HCEC 1CT (cell line): ENCODE results near the gene ATP10A.

Experiments
- DNase-seq: peaks from one replicate; pipeline ENCODE4 v3.0.0-alpha.2; 2017

The ATP10A gene

DNA sequence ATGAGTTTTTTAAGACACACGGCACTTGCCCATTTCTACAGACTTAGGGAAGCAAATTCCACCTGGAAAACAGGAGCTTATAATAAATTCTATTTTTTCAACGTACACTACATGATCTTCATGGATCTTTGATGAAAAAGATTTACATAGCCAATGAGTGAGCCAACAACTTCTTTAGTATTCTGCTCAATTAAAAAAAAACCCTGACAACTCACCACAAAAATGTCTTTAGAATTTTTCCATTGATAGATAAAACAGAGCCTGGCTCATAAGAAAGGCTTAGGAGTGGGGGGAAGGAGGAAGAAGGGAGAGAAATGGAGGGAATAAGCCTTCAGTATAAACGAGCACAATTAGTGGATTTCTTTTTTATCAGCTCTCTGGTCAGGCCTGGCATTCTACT, 126.7 kb downstream of the ATP10A start:
- DNase-seq, result no peak

- no peak for DNase-seq
Observed at GRCh38 chr15:25735550-25736384, 127.4 kb downstream of the ATP10A start.

GRCh38 chr15:25734680-25735355, 128.3 kb downstream of the ATP10A start:
- DNase-seq, result no peak

GRCh38 chr15:25733856-25734679, 129.1 kb downstream of the ATP10A start:
- DNase-seq, result no peak

- DNase-seq, result no peak
Observed at GRCh38 chr15:25733036-25733855, 129.9 kb downstream of the ATP10A start.

- DNase-seq, result no peak
Observed at GRCh38 chr15:25732191-25732590, 130.9 kb downstream of the ATP10A start.

- no peak for DNase-seq
Observed at GRCh38 chr15:25731411-25731810, 131.7 kb downstream of the ATP10A start.

DNA sequence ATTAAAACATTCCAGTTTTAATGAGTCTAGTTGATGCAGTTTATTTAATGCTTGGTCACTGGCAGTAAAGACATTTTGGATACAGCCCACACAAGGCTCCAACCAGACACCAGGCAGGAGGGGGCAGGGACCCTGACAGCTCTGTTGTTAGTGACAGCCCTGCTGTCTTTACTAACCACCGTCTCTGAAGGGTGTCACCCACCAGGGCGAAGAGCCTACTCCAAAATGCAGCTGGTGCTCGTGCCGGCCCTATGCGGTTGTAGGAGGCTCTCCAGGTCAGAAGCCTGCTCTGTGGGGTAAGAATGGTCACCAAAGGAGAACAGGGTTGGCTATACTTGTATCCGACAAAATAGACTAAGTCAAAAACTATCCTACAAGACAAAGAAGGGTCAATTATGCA, 132.2 kb downstream of the ATP10A start:
- no peak for DNase-seq

DNA sequence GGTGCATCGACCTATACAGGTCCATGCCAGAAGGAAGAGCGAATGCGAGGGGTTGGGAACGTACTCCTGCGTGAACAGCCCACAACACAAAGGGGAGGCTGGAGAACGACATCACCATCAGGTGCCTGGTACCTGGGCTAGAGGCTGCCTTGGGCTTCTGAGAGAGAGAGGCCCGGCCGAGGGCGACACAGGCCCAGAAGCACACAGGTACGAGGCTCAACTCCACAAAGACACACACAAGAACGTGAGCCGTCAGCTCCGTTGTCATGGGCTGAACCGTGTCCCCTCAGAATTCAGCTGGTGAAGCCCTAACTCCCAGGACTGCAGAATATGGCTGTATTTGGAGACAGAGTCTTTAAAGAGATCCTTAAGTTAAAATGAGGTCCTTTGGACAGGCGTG, 134.3 kb downstream of the ATP10A start:
- no peak for DNase-seq

DNA sequence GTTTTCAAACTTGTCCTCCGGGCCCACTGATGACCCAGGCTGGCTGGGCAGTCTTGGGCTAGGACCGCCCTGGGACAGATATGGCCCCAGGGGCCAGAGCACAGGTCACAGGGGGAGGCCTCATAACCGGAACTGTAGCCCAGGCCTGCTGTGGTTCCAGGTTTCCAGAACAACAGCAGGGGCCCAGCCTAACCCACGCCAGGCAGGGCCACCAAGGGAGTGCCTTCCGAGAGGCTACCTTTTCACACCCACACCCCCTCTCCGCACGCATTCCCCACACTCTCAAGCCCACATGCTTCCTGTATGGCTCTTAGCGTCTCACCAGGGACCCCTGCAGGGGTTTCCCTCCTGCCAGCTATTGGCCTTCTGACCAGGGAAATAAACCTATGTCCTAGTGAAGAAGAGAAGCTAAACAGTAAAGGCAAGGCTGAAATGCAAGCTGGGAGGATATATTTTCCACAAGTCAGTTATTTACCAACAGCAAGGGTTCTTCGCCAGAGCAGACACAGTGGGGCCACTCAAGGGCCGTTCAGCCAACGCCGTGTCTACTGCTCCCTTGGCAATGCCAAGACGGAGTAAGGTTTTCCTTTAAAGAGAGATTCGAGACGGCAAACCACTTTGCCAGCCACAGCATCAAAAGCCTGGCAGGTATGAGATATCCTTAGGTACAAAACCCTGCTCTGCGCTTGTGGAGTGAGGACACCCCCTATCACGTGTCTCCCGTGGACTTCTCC, 135.1 kb downstream of the ATP10A start:
- DNase-seq, result no peak

DNA sequence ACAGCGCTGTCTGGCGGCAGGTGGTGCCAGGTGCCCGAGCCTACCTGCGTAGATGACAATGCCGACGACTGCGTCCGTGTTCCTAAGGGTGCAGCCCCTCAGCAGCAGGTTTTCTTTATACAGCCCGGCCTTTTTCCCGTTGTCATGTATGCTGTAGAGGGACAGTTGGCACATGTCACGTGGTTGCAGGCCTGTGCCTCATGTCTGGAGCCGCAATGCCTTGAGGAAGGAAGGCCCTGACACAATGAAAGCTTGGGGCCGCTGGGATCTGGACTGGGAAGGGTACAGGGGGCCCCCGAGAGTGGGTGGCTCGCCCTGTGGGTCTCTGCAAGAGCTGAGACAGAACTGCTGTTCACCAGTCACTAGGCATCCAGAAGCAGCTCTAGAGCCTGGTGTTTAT, 136.0 kb downstream of the ATP10A start:
- DNase-seq, result no peak

- no peak for DNase-seq
Observed at GRCh38 chr15:25725758-25726157, 137.4 kb downstream of the ATP10A start.

DNA sequence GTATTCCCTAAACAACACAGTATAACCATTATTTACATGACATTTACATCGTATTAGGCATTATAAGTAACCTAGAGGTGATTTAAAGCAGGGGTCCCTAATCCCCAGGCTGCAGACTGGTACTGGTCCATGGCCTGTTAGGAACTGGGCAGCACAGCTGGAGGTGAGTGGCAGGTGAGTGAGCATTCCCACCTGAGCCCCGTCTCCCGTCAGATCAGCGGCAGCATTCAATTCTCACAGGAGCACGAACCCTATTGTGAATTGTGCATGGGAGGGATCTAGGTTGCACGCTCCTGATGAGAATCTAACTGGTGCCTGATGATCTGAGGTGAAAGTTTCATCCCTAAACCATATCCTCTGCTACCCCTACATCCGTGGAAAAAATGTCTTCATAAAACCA, 138.2 kb downstream of the ATP10A start:
- no peak for DNase-seq

DNA sequence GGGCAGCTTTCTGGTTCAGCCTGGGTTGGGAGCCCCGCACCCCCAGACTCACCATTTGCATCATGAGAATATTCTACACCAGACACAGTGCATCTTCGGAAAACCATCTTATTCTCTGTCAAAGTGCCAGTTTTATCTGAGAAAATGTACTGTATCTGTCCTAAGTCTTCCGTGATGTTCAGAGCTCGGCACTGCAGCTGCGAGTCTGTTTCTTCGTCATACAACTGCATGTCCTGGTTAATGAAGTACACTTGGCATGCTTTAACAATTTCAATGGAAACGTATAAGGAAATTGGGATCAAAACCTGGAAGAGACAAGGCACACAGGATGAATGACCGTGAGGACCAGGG, 141.5 kb downstream of the ATP10A start:
- no peak for DNase-seq

GRCh38 chr15:25719101-25719985, 143.8 kb downstream of the ATP10A start:
- no peak for DNase-seq

DNA sequence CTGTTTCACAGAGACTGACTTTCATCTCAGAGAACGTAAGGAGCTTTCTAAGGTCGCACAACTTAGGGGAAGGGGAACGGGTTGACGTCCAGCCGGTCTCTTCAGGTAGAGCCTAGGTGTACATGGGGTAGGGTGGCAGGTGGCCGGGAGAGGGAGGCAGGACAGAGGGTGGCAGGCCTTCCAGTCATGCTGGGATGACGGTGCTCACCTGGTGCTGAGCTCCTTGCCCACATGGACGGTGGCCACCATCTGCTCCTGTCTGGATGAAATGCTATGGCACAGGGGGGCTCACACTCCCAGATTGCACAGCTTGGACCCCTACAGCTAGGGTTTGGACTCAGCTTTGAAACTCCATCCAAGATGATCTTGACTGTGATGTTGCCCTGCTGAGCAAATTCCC, 144.5 kb downstream of the ATP10A start:
- no peak for DNase-seq

GRCh38 chr15:25718169-25718536, 145.0 kb downstream of the ATP10A start:
- DNase-seq, result no peak

DNA sequence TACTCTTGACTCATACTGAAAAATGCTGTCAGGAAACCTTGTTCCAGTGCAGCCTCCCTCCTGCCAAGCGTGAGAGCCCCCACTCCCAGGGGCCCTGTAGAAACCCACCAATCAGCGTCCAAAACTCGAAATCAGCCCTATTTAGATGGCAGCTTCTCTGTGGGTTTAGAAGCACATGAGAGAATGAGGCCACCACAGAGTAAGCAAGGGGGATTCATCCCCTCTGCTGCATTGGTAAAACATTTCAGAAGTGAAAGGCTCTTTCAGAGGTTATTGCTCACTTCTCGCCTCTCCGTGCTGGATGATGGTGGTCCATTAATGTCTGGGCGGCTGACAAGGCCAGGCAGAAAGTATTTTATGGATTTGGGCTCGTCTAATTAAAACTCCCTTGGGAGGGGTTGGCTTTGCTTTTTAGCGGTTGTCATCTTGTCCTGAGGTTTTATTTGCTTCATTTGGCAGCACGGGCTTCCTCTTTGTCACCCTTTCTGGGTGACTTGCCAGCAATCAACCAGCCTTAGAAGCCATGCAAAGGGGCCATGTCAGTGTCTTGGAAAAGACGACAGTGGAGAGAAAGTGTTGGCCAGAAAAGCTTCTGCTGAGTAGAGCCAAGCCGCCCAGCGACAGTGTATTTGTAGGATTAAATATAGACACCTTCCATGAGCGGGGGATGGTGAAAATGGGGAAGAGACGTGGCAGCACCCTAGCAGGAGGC, 145.5 kb downstream of the ATP10A start:
- no peak for DNase-seq

- DNase-seq, result no peak
Observed at GRCh38 chr15:25717127-25717456, 146.0 kb downstream of the ATP10A start.

DNA sequence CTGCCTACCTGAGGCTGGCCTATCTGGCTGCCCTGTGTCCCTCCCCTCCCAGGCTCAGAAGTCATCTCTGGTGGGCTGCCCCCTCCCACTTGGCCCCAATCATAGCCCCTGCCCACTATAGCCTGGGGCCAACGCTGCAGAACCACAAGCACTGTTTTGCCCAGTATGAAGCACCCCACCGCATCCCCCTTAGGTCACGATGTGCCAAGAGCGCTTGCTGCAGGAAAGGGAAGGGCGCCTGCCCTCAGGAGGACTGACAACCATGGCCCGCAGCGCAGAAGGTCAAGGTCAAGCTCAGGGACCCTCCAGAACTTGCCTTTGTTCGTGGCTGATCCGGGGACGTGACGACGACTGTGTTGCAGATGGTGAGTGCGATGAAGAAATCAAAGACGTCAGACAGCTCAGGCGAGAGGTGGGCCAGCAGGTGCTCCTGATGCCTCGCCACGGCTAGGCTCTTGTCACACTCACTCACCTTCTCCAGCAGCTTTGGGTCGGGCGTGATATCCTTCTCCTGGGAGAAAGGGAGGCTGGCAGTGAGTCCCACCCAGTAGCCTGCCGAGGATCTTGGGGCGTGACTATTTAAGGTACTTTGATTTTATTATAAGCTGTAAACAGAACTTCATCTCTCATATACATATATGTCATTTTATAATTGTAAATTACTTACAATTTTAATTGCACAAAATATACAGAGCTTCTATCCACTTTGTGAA, 146.6 kb downstream of the ATP10A start:
- DNase-seq, result no peak
